NCI-H446 (cell line): ENCODE data around the gene CPT1A.
A peak's percentile ranks its signal among the peaks of the same experiment; 100 is the strongest.
"Not testable (repeated sequence)": the region's sequence is repeated elsewhere in the genome, so short reads cannot be mapped to it uniquely, and the experiment has no call there.

Source experiments
- DNase-seq, 2 experiments: peaks; one replicate each; lab custom pipeline; 2025; lab: John Stamatoyannopoulos, UW

CPT1A gene

GRCh38 chr11:68841718-68842426 is at the start of gene CPT1A:
CPT1A (minus strand) TSS chr11:68841916; CDS start chr11:68815474, 26,442 bp downstream.
- DNase-seq = peak; percentile 5 to 22

- DNase-seq = no peak
Observed at GRCh38 chr11:68890490-68891231, 48.9 kb upstream of the CPT1A start.

- DNase-seq = no peak
Observed at GRCh38 chr11:68889948-68890446, 48.3 kb upstream of the CPT1A start.

- DNase-seq = not testable (repeated sequence)
Observed at GRCh38 chr11:68884827-68885226, 43.1 kb upstream of the CPT1A start.

GRCh38 chr11:68882391-68882790 is 40.7 kb upstream of the CPT1A start:
- no peak for DNase-seq

- no peak for DNase-seq
Observed at GRCh38 chr11:68881320-68881719, 39.6 kb upstream of the CPT1A start.

GRCh38 chr11:68880851-68881250 is 39.1 kb upstream of the CPT1A start:
- no peak for DNase-seq

- no peak for DNase-seq
Observed at GRCh38 chr11:68878022-68878421, 36.3 kb upstream of the CPT1A start.

- DNase-seq = no peak
Observed at GRCh38 chr11:68872216-68873003, 30.7 kb upstream of the CPT1A start.

GRCh38 chr11:68870470-68870869 is 28.8 kb upstream of the CPT1A start:
- DNase-seq = no peak

GRCh38 chr11:68868221-68868835 is 26.6 kb upstream of the CPT1A start:
- no peak for DNase-seq

GRCh38 chr11:68867066-68867465 is 25.4 kb upstream of the CPT1A start:
- DNase-seq = no peak

GRCh38 chr11:68865241-68865640 is 23.5 kb upstream of the CPT1A start:
- DNase-seq = no peak

GRCh38 chr11:68863553-68864265 is 22.0 kb upstream of the CPT1A start:
- no peak for DNase-seq

GRCh38 chr11:68862421-68862820 is 20.7 kb upstream of the CPT1A start:
- no peak for DNase-seq

GRCh38 chr11:68859123-68859522 is 17.4 kb upstream of the CPT1A start:
- no peak for DNase-seq

- DNase-seq = no peak
Observed at GRCh38 chr11:68857037-68857586, 15.4 kb upstream of the CPT1A start.

- not testable (repeated sequence) for DNase-seq
Observed at GRCh38 chr11:68856425-68857030, 14.8 kb upstream of the CPT1A start.

GRCh38 chr11:68855205-68855981 is 13.7 kb upstream of the CPT1A start:
- no peak for DNase-seq
